T47D (cell line): ENCODE results near the gene ACTL6B.

ENCODE experiments used
- DNase-seq, 2 experiments: peaks; one replicate each; pipeline versions ENCODE4 v3.0.0 to v3.0.0-alpha.2; 2011 to 2012; ENCODE audit warnings: low read depth in 1 of 2, low spot score in 1 of 2
- JUND ChIP-seq: IDR thresholded peaks from 2 replicates; pipeline ENCODE4 v1.6.1; 2012; ENCODE audit warnings: low read depth
- in situ Hi-C: cut with HindIII; loops from 2 replicates; pipeline ENCODE4 v1.10.0; 2016; ENCODE audit warnings: low sequenced_read_pairs, low pct_unique_long_range_greater_than_20kb

ACTL6B gene

GRCh38 chr7:100687751-100688300 is 31.6 kb upstream of the ACTL6B start:
- no peak for TF ChIP-seq JUND
- no peak for DNase-seq
- in situ Hi-C loops: no loop called here

- TF ChIP-seq JUND: no peak
- in situ Hi-C loops: no loop called here
- DNase-seq: no peak
Observed at GRCh38 chr7:100687261-100687660, 31.0 kb upstream of the ACTL6B start.

DNA sequence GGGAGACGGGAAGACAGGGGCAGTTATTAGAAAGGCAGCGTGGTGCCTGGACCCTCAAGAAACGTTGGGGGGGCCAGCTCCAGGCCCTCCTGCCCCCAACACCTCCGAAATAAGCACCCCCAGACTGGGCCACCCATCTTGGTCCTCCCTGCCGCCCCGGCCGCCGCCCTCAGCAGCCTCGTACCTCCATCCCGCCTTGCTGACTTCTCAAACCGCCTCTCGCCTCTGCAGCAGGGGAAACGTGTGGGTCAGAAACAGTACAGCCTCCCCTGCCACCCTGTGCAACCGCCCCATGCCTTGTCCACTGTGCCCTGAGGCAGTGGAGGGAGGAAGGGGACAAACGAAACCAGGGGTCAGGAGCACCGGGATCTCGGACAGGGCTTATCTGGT is 30.6 kb upstream of the ACTL6B start:
- no peak for TF ChIP-seq JUND
- in situ Hi-C loops: no loop called here
- no peak for DNase-seq

DNA sequence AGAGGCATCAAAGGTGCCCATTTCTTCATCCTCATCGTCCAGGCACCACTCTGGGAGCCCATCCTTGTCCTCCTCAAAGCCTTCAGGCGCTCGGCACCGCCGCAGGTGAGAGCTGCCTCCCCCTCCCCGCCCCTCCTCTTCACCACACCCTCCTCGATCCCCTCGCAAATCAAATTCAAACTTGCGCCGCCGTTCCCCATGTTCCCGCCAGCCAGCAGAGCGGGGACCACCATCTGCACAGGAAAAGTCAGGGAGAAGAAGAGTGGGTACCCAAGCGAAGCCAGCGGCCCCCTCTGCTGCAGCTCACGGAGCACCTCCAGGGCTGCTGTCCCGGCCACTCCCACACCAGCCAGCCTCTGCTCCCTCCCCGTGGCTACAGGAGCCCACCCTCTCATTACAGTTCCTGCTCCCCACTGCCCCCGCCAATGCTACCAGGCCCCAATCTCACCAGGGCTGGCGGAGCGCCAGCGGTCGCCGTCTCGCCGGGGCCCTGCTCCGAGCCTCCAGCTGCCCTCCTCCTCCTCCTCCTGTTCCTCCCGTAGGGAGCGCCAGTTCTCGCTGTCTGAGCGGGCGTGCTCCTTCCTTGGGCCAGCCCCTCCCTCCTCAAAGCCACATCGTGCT is 30.1 kb upstream of the ACTL6B start:
- no peak for DNase-seq
- no peak for TF ChIP-seq JUND
- in situ Hi-C loops: no loop called here

GRCh38 chr7:100685631-100686145 is 29.4 kb upstream of the ACTL6B start:
- no peak for TF ChIP-seq JUND
- DNase-seq: no peak
- in situ Hi-C loops: no loop called here

- in situ Hi-C loops: no loop called here
- no peak for TF ChIP-seq JUND
- DNase-seq: no peak
Observed at GRCh38 chr7:100685049-100685605, 28.9 kb upstream of the ACTL6B start.

- no peak for DNase-seq
- no peak for TF ChIP-seq JUND
- in situ Hi-C loops: no loop called here
Observed at GRCh38 chr7:100684534-100685042, 28.3 kb upstream of the ACTL6B start.

GRCh38 chr7:100683659-100684533 is 27.6 kb upstream of the ACTL6B start:
- in situ Hi-C loops: no loop called here
- no peak for TF ChIP-seq JUND
- DNase-seq: no peak

- DNase-seq: no peak
- no peak for TF ChIP-seq JUND
- in situ Hi-C loops: no loop called here
Observed at GRCh38 chr7:100682991-100683658, 26.9 kb upstream of the ACTL6B start.

DNA sequence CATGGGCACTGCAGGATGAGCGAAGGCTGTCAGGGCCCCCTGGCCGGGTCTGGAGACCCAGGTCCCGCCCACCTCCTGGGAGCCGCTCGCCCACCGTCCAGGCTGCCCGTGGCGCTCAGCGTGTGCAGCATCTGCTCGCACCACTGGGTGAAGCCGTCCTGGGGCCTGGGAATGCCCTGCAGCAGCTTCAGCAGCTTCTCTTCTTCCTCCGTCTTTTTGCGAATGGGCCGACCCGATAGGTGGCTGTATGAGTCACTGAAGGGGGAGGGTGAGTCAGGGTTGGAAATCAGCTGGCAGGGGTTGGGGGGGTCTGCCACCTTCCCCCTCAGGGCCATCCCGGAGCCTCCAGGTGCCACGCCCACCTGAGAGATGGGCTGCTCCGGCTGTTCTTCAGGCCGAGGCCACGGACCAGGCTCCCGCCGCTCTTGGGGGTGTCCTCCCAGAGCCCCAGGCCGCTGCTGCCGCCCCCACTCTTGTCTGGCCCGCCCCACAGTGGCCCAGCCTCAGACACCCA is 26.0 kb upstream of the ACTL6B start:
- TF ChIP-seq JUND: no peak
- in situ Hi-C loops: no loop called here
- DNase-seq: no peak

DNA sequence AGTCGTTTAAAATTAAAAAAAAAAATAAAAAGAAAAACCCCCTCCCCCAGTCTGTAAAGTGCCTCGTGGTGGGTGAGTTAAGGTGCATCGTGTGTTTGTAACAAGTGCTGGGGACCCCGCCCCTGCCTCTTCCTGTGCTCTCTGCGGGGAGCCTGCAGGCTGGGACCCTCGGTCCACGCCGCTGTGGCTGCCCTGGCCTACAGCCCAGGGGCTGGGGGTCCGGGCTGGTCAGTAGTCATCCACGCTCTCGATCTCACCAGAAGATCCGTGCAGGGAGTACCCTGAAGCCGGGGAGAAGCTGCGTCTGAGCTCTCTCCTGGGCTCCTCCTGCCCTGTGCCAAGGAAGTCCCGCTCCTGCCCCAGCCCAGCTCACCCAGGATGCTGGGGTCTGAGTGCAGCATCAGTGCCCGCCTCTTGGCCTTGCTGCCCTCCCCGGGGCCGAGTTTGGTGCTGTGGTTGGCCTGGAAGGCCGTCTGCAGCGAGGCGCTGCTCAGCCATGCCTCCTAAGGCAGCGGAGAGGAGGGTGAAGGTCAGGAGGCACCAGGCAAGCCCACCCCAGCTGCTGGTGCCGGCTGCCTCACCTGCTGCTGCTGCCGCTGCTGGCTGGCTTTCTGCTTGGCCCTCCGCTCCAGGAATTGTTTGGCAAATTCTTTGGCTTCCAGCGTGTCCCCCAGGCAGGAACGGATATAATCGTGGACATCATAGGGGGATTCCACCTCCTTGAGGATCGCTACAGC is 25.4 kb upstream of the ACTL6B start:
- TF ChIP-seq JUND: no peak
- no peak for DNase-seq
- in situ Hi-C loops: no loop called here
